ENCODE measurements around the gene NANP.

DNA sequence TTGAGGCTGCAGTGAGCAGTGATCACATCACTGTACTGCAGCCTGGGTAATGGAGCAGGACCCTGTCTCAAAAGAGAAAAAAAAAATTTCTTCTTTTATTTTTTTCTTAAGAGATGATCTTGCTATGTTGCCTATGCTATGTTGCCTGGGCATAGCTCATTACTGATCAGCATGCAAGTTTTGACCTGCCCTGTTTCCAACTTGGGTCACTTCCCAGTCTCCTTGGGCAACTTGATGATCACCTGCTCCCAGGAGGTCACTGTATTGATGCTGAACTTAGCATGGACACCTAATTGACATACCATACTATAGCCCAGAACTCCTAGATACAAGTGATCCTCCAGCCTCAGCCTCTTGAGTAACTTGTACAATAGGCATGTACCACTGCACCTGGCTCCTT is 30.7 kb upstream of the NANP start:
- TF ChIP-seq, protein P1, sequence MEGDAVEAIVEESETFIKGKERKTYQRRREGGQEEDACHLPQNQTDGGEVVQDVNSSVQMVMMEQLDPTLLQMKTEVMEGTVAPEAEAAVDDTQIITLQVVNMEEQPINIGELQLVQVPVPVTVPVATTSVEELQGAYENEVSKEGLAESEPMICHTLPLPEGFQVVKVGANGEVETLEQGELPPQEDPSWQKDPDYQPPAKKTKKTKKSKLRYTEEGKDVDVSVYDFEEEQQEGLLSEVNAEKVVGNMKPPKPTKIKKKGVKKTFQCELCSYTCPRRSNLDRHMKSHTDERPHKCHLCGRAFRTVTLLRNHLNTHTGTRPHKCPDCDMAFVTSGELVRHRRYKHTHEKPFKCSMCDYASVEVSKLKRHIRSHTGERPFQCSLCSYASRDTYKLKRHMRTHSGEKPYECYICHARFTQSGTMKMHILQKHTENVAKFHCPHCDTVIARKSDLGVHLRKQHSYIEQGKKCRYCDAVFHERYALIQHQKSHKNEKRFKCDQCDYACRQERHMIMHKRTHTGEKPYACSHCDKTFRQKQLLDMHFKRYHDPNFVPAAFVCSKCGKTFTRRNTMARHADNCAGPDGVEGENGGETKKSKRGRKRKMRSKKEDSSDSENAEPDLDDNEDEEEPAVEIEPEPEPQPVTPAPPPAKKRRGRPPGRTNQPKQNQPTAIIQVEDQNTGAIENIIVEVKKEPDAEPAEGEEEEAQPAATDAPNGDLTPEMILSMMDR (optimal IDR thresholded peaks at IDR 0.05 in 1 of 3, IDR thresholded peaks at IDR 0.05 in 1 of 3, conservative IDR thresholded peaks at IDR 0.05 in 1 of 3; ENCODE audit: extremely low read depth in 1 of 3, insufficient read depth in 2 of 3, low read length in 3 of 3) = no peak
- no peak for TF ChIP-seq EZH2 (IDR thresholded peaks at IDR 0.05; ENCODE audit: low read length)
